IPS-18c (cell line): ENCODE measurements around the gene TSPAN18.
A peak's percentile ranks its signal among the peaks of the same experiment; 100 is the strongest.

Experiments used
- H3K4me3 ChIP-seq: 2 replicates; pipeline ENCODE4 v1.7.0; 2013; ENCODE audit warnings: low read depth, mild to moderate bottlenecking, low read length, moderate library complexity; ENCODE audit not compliant: insufficient read depth
- H3K9me3 ChIP-seq: one replicate; pipeline ENCODE4 v1.6.1; 2013; ENCODE audit warnings: mild to moderate bottlenecking, low read length, moderate library complexity; ENCODE audit not compliant: control insufficient read depth, insufficient read depth

TSPAN18 gene

DNA sequence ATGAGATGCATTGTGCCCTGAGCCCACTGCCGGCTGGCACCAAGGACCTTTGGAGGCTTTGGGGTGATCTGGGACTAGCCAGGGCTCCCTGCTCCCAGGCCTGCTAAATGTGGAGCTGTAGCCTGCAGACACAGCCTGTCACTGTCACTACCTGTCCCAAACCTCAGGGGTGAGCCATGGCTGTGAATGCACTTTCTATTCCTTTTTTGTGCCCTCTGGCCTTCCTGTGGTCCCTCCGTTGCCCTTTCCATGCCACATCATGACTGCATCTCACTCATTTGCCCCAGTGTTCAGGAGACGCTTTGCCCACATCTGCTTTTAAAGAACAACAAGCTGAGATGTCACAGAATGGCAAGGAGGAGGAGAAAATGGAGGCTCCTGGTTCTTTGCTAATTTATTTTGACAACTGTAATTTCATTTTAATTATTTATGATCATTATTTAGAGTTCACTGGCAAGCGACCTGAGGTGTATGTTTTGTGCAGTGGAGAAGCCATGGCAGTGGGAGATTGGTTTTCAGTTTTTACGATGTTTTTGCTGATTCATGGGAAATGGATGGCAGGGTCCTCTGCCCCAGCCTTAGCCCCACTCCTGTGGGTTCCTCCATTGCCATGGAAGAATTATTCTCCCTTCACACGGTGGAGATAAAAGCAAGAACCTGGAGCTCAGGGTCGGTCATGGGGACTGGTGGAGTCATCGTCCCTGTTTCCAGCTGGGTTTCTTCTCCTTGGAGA is 69.2 kb downstream of the TSPAN18 start:
- Histone ChIP-seq H3K9me3 (no peaks in the 10 kb centered on the region), H3K4me3 (no peak overlapping the region)

DNA sequence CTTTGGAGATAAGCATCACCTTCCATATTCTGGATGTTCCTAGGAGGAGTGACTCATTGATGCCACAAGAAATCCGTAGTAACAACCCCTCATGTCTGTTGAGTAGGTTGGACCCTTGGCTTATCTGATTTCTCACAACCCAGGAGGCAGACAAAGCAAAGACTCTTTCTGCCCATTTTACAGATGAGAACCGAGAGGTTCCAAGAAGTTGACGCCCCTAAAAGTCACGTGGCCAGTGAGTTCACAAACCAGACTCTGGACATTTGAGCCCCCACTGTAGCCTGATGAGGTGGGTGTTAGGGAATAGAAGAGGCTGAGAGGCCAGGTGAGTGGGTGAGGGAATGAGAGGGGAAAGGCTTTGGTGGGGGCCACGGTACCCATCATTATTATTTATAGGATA is 70.3 kb downstream of the TSPAN18 start:
- H3K9me3 ChIP-seq: peaks cover 2% of the 10 kb centered on the region
- H3K4me3 ChIP-seq: no peak overlapping the region

DNA sequence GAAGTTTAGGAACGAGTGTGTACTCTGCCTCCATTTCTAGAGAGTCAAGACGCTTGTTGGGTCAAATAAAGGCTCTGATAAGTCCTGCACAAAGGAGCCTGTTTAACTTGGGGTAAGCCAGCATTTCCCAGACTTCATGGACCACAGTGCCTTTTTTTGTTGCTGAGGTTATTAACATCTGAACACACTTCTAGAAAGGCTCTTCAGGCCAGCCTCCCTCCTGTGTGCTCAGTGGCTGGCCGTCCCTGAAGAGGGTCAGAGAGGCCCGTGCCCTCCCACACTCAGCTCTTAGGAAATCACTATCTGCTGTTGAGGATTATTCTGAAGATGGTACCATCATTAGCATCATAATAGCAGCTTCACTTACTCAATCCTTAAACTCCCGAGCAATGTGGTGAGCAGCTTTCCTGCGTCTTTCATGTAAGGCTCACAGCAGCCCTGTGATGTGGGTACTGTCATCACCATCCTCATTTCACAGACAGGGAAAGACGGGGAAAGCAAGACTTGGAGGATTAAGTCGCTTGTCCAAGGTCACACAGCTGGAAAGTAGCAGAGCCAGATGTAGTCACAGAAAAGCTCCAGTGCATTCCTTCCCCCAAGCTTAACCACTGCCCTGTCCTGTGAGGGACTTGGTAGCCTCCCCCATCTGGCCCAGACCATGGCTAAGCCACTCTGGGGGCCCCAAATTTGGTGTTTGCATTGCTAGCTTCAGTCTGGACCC is 71.3 kb downstream of the TSPAN18 start:
- H3K9me3 ChIP-seq: peaks cover 2% of the 10 kb centered on the region

DNA sequence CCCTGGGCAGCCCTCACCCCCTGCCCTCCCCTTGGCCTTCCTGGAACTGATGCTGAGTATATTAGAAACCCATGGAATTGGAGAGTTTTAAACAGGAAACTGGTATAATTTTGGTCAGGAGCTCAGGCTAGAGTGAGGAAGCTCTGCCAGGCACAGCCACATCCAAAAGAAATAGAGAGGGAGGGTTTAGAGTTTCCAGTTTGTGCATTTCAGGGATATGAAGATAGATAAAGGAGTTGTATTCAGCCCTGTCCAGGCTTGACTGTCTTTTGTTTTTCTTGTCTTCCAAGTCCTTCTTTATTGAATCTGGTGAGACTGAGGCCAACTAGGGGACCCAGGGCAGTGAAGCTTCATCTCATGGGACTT is 71.8 kb downstream of the TSPAN18 start:
- Histone ChIP-seq H3K9me3 (peaks cover 2% of the 10 kb centered on the region), H3K4me3 (no peak overlapping the region)

More for the DNA sequence above, 71.3 kb downstream of the TSPAN18 start:
- no peak overlapping the region for H3K4me3 ChIP-seq

DNA sequence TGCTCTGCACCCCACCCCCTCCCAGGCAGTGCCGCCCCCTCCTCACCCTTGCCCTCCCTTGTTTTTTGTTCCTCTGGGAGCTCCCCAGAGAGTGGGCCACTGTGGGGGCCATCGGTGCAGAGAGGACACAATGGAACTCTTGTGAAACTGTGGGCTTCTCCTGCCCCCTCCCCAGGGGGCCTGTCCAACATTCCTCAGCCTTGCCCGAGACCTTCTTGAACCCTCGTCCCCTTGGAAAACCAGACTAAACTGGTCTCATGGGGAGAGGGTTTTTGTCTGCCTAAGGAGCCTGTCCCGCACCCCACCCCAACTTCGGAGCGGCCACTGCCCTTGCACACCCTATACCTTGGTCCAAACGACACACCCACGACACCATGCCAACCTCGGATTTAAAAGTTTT is 72.2 kb downstream of the TSPAN18 start:
- Histone ChIP-seq H3K4me3 (no peak overlapping the region), H3K9me3 (peaks cover 2% of the 10 kb centered on the region)

DNA sequence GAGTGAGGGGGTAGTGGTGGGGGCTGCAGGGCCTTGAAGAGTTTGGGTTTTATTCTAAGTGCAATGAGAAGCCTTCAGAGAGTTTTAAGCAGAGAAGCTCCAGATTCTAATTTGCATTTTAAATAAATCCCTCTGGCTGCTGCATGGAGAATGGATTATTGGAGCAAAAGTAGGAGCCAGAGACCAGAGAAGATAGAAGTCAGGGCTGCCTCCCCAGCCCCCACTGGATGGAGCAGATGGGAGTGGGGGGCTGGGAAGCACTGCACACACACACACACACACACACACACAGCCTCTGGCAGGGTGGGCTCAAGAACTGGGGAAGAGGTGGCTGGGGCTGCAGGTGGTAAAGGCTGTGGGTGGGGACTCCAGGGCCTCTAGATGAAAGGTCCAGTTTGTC is 75.6 kb downstream of the TSPAN18 start:
- Histone ChIP-seq H3K9me3 (peaks cover 2% of the 10 kb centered on the region), H3K4me3 (no peak overlapping the region)

DNA sequence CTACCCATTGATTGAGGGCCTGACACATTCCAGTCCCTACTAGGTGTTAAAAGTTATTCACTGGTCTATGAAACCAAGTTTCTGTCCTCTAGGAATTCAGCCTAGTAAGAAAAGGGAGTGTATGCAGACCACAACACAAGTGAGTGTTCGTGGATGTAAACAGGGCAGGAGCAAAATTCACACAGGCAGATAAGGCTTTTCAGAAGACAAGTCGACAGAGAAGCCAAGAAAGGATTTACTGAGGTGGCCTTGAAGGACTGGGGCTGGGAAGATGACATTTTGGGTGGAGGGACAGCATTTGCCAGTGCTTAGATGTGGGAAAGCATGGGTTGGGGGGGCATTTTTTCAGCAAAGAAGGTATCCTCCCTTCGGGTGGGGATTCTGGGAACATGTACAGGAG is 76.2 kb downstream of the TSPAN18 start:
- Histone ChIP-seq H3K9me3 (peaks cover 2% of the 10 kb centered on the region), H3K4me3 (no peak overlapping the region)

DNA sequence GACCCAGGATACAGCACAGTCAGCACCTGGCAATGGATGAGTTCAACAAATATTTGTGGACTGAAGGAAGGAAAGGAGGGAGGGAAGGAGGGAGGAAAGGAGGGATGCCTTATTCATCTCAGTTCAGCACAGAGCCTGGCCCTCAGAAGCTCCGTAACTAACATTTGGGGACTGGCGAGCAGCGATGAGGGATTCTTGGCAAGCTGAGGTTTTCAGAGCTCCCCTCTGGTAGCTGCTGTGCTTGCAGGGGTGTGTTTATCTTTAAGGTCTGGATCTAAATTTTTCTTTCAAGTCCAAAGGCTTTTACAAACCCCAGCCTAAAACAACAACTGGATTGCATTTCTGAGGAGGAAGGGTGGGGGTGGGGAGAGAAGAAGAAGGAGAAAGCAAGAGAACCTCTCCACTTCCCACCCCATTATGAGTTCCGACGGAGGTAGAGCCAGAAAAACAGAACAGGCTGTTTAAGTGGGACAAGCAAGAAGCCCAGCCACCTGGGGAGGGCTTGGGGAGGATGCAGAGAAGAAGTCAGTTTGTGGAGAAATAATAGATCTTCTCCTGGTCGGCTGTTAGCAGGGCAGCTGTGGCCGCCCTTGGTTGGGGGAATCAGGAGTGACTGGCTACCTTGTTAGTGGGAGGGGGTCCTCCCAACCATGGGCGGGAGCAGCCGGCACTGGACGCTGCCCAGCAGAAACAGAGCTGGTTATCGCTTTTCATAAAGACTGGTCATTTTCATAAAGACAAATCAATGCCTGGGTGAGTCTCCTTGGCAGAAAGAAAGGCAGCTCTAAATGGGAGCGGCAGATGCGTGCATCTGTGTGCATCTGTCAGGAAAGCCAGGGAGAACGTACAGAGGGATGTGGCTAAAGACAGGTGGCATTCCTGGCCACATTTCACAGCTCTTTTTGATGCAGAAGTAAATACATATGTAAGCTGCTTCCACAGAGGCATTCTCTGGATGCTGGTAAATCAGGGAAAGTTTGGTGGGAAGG is 78.0 kb downstream of the TSPAN18 start:
- H3K9me3 ChIP-seq: peaks cover 4% of the 10 kb centered on the region
- peak overlapping the region; percentile 21; the same call in 1 of the 2 replicates for H3K4me3 ChIP-seq

DNA sequence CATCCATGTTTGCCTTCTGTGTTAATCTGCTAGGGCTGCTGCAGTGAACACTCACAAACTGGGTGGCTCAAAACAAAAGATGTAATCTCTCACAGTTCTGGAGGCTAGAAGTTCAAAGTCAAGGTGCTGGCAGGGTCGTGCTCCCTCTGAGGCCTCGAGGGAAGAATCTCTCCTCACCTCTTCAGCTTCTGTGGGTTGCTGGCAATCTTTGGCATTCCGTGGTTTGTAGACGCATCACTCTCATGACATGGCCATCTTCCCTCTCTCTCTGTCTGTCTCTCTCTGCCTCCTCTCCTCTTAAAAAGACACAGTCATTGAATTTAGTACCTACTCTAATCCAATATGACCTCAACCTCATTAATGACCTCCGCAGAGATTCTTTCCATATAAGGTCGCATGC is 78.8 kb downstream of the TSPAN18 start:
- Histone ChIP-seq H3K9me3 (peaks cover 4% of the 10 kb centered on the region), H3K4me3 (no peak overlapping the region)

DNA sequence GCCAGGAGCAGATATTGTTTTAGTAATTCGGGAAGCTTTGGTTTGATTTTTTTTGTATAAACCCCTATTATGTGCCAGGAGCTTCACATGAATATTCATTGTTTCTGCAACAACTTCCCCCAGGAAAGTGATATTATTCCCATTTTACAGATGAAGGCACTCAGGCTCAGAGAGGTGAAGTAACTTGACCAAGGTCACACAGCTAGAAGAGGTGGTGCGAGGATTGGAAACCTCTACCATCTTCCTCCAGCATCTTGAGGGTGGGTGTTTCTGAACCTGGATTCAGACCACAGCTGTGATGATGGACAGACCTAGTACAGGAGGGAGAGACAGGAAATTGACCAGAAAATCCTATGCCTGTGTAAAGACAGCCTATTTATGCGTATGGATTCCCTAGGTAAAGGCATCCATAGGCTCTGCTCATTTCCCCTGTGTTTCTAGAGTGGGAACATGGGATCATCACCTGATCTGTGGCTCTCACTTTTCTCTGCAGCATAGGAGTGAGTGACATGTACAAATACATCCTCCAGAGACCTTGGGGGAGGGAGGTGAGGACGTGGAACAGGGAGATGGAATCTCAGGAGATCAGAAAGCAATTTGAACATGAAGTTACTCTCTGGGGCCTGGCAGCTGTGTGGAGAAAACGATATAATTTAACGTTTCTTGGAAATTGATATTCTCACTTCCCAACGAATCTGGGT is 81.4 kb downstream of the TSPAN18 start:
- Histone ChIP-seq H3K4me3 (no peak overlapping the region), H3K9me3 (peaks cover 2% of the 10 kb centered on the region)

DNA sequence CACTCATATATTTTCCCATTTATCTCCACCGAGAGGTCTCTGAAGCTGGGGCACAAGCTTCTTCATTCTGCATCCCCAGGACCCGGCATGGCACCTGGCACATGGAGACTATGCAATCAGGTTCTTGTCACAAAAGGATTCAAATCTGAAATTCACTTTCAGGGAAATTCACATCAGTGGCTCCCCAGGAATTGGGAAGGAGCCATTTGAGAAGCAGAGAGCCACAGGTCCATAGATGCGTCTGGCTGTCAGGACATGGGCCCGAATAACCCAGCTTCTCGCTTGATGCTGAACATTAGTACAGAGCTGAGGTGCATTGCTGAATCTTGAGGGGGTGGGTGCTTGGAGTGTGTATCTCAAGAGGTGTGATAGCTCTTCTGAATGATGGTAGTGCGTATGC is 82.5 kb downstream of the TSPAN18 start:
- H3K9me3 ChIP-seq: peaks cover 2% of the 10 kb centered on the region
- H3K4me3 ChIP-seq: no peak overlapping the region

DNA sequence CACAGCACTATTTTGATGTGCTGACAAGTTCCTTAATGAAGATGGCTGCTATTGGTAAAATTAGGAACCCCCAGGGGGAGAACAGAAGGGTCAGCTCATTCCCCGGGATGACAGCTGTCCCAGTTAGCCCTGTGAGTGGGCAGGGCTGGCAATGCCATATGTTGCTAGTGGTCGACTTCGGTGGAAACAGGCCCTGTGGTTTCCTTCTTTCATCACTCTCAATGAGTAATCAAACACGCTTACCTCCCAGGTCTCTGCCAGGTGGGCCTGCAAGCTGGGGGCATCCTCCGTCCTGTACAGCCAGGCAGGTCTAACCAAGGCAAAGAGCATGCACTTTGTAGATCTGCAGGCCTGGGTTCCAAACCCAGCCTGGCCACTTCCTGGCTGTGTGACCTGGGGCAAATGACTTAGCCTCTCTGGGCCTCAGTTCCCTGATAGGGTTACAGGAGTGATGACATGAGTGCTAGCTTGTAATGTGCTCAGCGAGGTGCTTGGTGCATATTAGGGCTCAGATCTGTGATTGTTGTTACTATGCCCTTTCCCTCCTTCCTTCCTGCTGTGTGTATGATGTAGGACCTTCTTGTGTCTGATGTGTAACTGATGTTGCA is 85.2 kb downstream of the TSPAN18 start:
- Histone ChIP-seq H3K9me3 (peaks cover 2% of the 10 kb centered on the region), H3K4me3 (no peak overlapping the region)

DNA sequence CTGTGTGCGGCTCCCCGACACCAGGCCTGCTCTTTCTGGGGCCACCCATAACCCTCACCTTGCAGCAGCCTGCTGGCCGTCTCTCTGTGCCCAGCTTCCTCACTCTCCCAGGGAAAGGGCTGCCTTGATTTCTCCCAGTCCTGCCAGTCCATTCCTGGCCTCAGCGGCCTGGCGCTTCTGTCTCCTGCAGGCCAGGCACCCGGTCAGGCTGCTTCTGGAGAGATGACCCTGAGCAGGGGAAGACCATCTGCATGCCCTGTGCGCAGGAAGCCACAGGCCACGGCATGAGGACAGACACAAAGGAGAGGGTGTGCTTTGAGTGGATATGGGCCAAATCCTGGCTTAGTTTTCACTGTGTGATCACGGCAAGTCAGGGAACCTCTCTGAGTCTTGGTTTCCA is 86.2 kb downstream of the TSPAN18 start:
- H3K9me3 ChIP-seq: peaks cover 2% of the 10 kb centered on the region
- H3K4me3 ChIP-seq: no peak overlapping the region

DNA sequence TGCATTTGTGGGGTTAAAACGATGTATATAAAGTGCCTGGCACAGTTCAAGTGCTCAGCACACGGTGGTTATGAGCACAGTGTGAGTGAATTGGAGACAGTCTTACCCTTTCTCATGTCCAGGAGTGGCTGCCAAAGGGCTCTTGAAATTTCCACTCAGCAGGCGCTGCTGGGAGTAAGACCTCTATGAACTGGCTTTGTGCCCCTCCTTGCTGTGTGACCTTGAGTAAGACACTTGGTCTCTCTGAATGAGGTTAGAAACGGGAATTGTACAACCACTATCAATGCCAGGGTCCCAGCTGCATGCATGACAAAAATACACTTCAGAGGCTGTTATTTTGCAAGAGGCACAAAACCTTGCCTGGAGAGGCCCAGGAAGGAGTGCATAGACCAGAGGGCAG is 86.6 kb downstream of the TSPAN18 start:
- H3K4me3 ChIP-seq: no peak overlapping the region
- no peaks in the 10 kb centered on the region for H3K9me3 ChIP-seq

DNA sequence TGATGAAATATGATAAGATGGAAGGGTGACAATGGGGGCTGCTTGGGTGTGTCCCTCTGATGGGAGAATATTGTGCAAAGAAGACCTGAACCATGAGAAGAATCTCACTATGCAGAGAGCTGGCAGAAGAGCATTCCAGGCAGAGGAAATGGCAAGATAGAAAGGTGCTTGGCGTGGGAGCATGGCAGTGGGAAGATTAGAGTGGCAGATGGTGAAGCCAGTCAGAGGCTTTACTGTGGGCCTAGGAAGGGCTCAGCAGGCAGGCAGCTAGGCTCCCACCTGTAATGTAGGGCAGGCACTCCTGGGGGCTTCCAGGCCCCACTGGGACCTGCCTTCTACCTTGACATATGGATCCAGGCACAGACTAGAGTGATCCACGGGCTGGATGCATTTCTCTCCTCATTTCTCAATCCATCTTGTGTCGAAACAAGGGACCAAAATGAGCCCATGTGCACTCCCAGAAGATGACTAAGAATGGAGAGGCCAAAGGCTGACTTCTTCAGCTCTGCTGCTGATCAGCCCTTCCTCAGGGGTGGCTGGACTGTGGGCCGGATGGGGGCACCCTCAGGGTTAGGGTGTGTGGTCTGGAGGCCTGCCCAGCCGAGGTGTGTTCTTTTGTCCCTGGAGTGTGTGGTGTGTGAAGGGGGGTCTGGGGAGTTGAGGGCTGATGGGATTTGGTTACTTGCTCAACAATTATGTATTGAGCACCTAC is 88.3 kb downstream of the TSPAN18 start:
- no peaks in the 10 kb centered on the region for H3K9me3 ChIP-seq

DNA sequence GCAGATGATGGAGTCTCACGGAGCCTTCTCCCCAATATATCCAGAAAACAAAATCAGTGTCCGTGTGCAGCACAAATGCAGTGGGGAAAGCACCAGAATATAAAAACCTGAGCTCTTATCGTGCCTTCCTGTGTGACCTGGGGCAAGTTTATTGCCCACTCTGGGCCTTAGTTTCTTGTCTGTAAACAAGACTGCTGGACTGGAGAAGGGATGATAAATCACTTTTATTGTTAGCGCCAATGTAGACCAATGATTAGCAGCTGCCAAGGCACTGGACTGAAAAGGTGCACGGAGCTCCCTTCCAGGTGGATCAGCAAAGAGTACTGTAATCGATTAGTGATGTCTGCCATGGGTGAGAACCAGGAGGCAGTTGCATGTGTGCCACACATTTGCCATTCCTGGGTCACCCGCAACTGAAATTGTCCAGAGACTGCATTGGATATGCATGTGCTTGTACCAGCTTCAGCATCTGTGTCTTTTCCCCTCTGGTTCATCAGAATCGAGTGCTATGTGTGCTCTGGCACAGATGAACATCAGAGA is 89.2 kb downstream of the TSPAN18 start:
- Histone ChIP-seq H3K4me3 (no peak overlapping the region), H3K9me3 (no peaks in the 10 kb centered on the region)

More for the DNA sequence above, 88.3 kb downstream of the TSPAN18 start:
- H3K4me3 ChIP-seq: no peak overlapping the region
